NCI-H524 (cell line): Measurements from ENCODE around the gene PKN1.
A peak's percentile ranks its signal among the peaks of the same experiment; 100 is the strongest.

ENCODE experiments used
- DNase-seq, 2 experiments: peaks; one replicate each; lab custom pipeline; 2025; lab: John Stamatoyannopoulos, UW

PKN1 gene

GRCh38 chr19:14515501-14516047 lies 82.5 kb downstream of the PKN1 start:
- DNase-seq, result no peak

- DNase-seq, result no peak
Observed at GRCh38 chr19:14516048-14516534, 83.0 kb downstream of the PKN1 start.

- DNase-seq, result no peak
Observed at GRCh38 chr19:14516746-14517438, 83.8 kb downstream of the PKN1 start.

GRCh38 chr19:14517446-14517839 lies 84.3 kb downstream of the PKN1 start:
- DNase-seq, result no peak

- peak; percentile 10 to 66 for DNase-seq
Observed at GRCh38 chr19:14517840-14518505, 84.9 kb downstream of the PKN1 start, which contains the start of gene DNAJB1. TSS of gene DNAJB1 (minus strand) at chr19:14518397. CDS start at chr19:14518349, 48 bp downstream.

- no peak for DNase-seq
Observed at GRCh38 chr19:14519245-14519859, 86.2 kb downstream of the PKN1 start.

- no peak for DNase-seq
Observed at GRCh38 chr19:14519860-14520407, 86.8 kb downstream of the PKN1 start.

- DNase-seq, result no peak
Observed at GRCh38 chr19:14520543-14520942, 87.4 kb downstream of the PKN1 start.
